Measurements from ENCODE around the gene BROX. TPM values are rescaled to one million over a fixed set of nuclear protein-coding genes. Genes with fewer than 3 reads are reported as not detected.

Gene BROX
- total and polyA plus RNA-seq, 10 of the 15 experiments (the other 5 are each of a cell fraction or from before 2014, with no cell fraction given) = 5.8 to 42.0 (median 16.8) TPM

DNA sequence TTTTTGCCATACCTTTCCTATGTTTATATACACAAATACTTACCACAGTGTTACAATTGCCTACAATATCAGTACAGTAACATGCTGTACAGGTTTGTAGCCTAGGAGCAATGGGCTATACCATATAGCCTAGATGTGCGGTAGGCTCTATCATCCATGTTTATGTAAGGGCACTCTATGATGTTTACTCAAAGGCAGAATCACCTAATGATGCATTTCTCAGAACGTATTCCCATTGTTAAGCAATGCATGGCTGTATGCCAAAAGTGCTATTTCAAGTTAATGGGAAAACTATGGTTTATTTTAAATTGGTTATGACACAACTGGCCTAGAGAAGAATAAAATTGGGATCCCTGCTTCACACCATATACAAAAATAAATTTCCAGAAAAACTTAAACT lies 65.6 kb downstream of the BROX start:
- no peak overlapping the region for H3K4me2 ChIP-seq (ENCODE audit: control insufficient read depth, insufficient read depth)
- no peaks in the 10 kb centered on the region for H3K9me3 ChIP-seq (replicated peaks; ENCODE audit: control insufficient read depth, insufficient read depth, low read length)
- FAIRE-seq (no peak), DNase-seq (ENCODE audit: low read depth, low spot score) (no peak), ATAC-seq (no peak)
- TF ChIP-seq SMAD1 (IDR thresholded peaks at IDR 0.05; ENCODE audit: low read depth, partially characterized antibody) (no peak), KAT2A (conservative IDR thresholded peaks at IDR 0.05; ENCODE audit: control insufficient read depth, low read depth, low read length) (no peak), RCOR1 (conservative IDR thresholded peaks at IDR 0.05; ENCODE audit: low read depth, low read length) (no peak), EP300 (IDR thresholded peaks at IDR 0.05; ENCODE audit: borderline replicate concordance in 1 of 2, control insufficient read depth in 1 of 2, low read depth in 2 of 2, low read length in 2 of 2) (no peak), HDAC2 (IDR thresholded peaks at IDR 0.05) (no peak), PML (IDR thresholded peaks at IDR 0.05; ENCODE audit: low read length) (no peak)
- TF ChIP-seq, protein P1, sequence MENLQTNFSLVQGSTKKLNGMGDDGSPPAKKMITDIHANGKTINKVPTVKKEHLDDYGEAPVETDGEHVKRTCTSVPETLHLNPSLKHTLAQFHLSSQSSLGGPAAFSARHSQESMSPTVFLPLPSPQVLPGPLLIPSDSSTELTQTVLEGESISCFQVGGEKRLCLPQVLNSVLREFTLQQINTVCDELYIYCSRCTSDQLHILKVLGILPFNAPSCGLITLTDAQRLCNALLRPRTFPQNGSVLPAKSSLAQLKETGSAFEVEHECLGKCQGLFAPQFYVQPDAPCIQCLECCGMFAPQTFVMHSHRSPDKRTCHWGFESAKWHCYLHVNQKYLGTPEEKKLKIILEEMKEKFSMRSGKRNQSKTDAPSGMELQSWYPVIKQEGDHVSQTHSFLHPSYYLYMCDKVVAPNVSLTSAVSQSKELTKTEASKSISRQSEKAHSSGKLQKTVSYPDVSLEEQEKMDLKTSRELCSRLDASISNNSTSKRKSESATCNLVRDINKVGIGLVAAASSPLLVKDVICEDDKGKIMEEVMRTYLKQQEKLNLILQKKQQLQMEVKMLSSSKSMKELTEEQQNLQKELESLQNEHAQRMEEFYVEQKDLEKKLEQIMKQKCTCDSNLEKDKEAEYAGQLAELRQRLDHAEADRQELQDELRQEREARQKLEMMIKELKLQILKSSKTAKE (IDR thresholded peaks at IDR 0.05; ENCODE audit: low read depth, poor library complexity, severe bottlenecking) = no peak
- TF ChIP-seq, protein P2, sequence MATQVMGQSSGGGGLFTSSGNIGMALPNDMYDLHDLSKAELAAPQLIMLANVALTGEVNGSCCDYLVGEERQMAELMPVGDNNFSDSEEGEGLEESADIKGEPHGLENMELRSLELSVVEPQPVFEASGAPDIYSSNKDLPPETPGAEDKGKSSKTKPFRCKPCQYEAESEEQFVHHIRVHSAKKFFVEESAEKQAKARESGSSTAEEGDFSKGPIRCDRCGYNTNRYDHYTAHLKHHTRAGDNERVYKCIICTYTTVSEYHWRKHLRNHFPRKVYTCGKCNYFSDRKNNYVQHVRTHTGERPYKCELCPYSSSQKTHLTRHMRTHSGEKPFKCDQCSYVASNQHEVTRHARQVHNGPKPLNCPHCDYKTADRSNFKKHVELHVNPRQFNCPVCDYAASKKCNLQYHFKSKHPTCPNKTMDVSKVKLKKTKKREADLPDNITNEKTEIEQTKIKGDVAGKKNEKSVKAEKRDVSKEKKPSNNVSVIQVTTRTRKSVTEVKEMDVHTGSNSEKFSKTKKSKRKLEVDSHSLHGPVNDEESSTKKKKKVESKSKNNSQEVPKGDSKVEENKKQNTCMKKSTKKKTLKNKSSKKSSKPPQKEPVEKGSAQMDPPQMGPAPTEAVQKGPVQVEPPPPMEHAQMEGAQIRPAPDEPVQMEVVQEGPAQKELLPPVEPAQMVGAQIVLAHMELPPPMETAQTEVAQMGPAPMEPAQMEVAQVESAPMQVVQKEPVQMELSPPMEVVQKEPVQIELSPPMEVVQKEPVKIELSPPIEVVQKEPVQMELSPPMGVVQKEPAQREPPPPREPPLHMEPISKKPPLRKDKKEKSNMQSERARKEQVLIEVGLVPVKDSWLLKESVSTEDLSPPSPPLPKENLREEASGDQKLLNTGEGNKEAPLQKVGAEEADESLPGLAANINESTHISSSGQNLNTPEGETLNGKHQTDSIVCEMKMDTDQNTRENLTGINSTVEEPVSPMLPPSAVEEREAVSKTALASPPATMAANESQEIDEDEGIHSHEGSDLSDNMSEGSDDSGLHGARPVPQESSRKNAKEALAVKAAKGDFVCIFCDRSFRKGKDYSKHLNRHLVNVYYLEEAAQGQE (IDR thresholded peaks at IDR 0.05; ENCODE audit: low read depth, low read length) = no peak
- TF ChIP-seq, protein P3, sequence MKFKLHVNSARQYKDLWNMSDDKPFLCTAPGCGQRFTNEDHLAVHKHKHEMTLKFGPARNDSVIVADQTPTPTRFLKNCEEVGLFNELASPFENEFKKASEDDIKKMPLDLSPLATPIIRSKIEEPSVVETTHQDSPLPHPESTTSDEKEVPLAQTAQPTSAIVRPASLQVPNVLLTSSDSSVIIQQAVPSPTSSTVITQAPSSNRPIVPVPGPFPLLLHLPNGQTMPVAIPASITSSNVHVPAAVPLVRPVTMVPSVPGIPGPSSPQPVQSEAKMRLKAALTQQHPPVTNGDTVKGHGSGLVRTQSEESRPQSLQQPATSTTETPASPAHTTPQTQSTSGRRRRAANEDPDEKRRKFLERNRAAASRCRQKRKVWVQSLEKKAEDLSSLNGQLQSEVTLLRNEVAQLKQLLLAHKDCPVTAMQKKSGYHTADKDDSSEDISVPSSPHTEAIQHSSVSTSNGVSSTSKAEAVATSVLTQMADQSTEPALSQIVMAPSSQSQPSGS (IDR thresholded peaks at IDR 0.05; ENCODE audit: low read length) = no peak
- TF ChIP-seq, protein P4, sequence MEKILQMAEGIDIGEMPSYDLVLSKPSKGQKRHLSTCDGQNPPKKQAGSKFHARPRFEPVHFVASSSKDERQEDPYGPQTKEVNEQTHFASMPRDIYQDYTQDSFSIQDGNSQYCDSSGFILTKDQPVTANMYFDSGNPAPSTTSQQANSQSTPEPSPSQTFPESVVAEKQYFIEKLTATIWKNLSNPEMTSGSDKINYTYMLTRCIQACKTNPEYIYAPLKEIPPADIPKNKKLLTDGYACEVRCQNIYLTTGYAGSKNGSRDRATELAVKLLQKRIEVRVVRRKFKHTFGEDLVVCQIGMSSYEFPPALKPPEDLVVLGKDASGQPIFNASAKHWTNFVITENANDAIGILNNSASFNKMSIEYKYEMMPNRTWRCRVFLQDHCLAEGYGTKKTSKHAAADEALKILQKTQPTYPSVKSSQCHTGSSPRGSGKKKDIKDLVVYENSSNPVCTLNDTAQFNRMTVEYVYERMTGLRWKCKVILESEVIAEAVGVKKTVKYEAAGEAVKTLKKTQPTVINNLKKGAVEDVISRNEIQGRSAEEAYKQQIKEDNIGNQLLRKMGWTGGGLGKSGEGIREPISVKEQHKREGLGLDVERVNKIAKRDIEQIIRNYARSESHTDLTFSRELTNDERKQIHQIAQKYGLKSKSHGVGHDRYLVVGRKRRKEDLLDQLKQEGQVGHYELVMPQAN (conservative IDR thresholded peaks at IDR 0.05) = no peak
- TF ChIP-seq, protein P5, sequence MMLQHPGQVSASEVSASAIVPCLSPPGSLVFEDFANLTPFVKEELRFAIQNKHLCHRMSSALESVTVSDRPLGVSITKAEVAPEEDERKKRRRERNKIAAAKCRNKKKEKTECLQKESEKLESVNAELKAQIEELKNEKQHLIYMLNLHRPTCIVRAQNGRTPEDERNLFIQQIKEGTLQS (IDR thresholded peaks at IDR 0.05; ENCODE audit: borderline replicate concordance, extremely low read depth, low read depth, low read length) = no peak
- TF ChIP-seq, protein P6, sequence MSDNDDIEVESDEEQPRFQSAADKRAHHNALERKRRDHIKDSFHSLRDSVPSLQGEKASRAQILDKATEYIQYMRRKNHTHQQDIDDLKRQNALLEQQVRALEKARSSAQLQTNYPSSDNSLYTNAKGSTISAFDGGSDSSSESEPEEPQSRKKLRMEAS (IDR thresholded peaks at IDR 0.05; ENCODE audit: low read depth, low read length) = no peak
- CTCF ChIA-PET = no interaction called here
- H3K4me1 ChIP-seq (ENCODE audit: control insufficient read depth, insufficient read depth, low read length) = peaks cover 4% of the 10 kb centered on the region
- POLR2A ChIA-PET = no interaction called here
- intact Hi-C loops (cut with micrococcal nuclease; ENCODE audit: unreplicated experiment) = no loop called here
- in situ Hi-C loops (cut with MboI) = no loop called here
- H3K9ac ChIP-seq (ENCODE audit: control insufficient read depth, insufficient read depth, low read length) = no peak overlapping the region
- WGBS (ENCODE audit: insufficient coverage, insufficient replicate concordance, low lambda C conversion rate, missing lambda C conversion rate) = 57% methylated on average over 2 of the region's 2 CpGs
- BruUV-seq (replicated peaks) = no TSS peak
- H3K36me3 ChIP-seq (ENCODE audit: control insufficient read depth in 2 of 2, insufficient read depth in 2 of 2, low read length in 1 of 2) = no peaks in the 10 kb centered on the region
- H4K20me1 ChIP-seq (ENCODE audit: control insufficient read depth, insufficient read depth) = no peaks in the 10 kb centered on the region
- SMC1A ChIA-PET (ENCODE audit: uncharacterized antibody, unreplicated experiment) = interaction anchor here (0.6 kb wide), 1 partner anchor 535 kb away, joined by 3 read pairs; no protein-coding TSS in a partner anchor
- H3K79me2 ChIP-seq (ENCODE audit: control insufficient read depth, insufficient read depth, low read length) = no peaks in the 10 kb centered on the region
- no peak overlapping the region for H3K27ac ChIP-seq (ENCODE audit: control insufficient read depth, insufficient read depth)
- H2AFZ ChIP-seq (ENCODE audit: control insufficient read depth, low read depth, low read length) = no peak overlapping the region
- H3K27me3 ChIP-seq (replicated peaks in 1 of 2; ENCODE audit: control insufficient read depth in 2 of 2, insufficient read depth in 2 of 2, low read length in 1 of 2) = no peaks in the 10 kb centered on the region
- RAD21 ChIA-PET (ENCODE audit: unreplicated experiment) = no interaction called here
- H3K4me3 ChIP-seq = no peak overlapping the region
